ENCODE results near the gene ARHGAP24.

The ARHGAP24 gene

GRCh38 chr4:85571008-85571407 lies 96.1 kb downstream of the ARHGAP24 start:
- Histone ChIP-seq H2AFZ (ENCODE audit: low read length) (no peak overlapping the region), H3K9me2 (replicated peaks; ENCODE audit: insufficient read depth, low read length) (no peaks in the 10 kb centered on the region), H3F3A (ENCODE audit: insufficient read depth, low read length) (no peaks in the 10 kb centered on the region; the same call in 1 of the 2 replicates), H3K4me3 (ENCODE audit: low read length) (no peak overlapping the region), H3K4me1 (ENCODE audit: low read length) (peaks cover 15% of the 10 kb centered on the region), H3K4me2 (ENCODE audit: low read depth, low read length) (no peak overlapping the region), H3K9ac (ENCODE audit: low read length) (no peak overlapping the region), H3K27me3 (replicated peaks; ENCODE audit: insufficient read depth, low read length) (no peaks in the 10 kb centered on the region), H3K9me3 (replicated peaks; ENCODE audit: insufficient read depth, low read length) (no peaks in the 10 kb centered on the region), H4K20me1 (ENCODE audit: insufficient read depth, low read length) (no peaks in the 10 kb centered on the region), H3K36me3 (replicated peaks; ENCODE audit: insufficient read depth, low read length) (no peaks in the 10 kb centered on the region), H3K27ac (ENCODE audit: low read length) (no peak overlapping the region), H3K79me2 (ENCODE audit: low read length) (no peaks in the 10 kb centered on the region)
- no peak for DNase-seq
- TF ChIP-seq CTCF (IDR thresholded peaks at IDR 0.05; ENCODE audit: low read length) (no peak), EZH2 (optimal IDR thresholded peaks at IDR 0.05; ENCODE audit: low read depth, low read length) (no peak), EZH2phosphoT487 (IDR thresholded peaks at IDR 0.05; ENCODE audit: low read length) (no peak)

- Histone ChIP-seq H3K4me3 (ENCODE audit: low read length) (no peak overlapping the region), H3K27me3 (replicated peaks; ENCODE audit: insufficient read depth, low read length) (no peaks in the 10 kb centered on the region), H3K9me2 (replicated peaks; ENCODE audit: insufficient read depth, low read length) (no peaks in the 10 kb centered on the region), H2AFZ (ENCODE audit: low read length) (no peak overlapping the region), H3K79me2 (ENCODE audit: low read length) (no peaks in the 10 kb centered on the region), H3K9me3 (replicated peaks; ENCODE audit: insufficient read depth, low read length) (no peaks in the 10 kb centered on the region), H4K20me1 (ENCODE audit: insufficient read depth, low read length) (no peaks in the 10 kb centered on the region), H3K4me2 (ENCODE audit: low read depth, low read length) (no peak overlapping the region), H3K27ac (ENCODE audit: low read length) (no peak overlapping the region), H3K4me1 (ENCODE audit: low read length) (peaks cover 15% of the 10 kb centered on the region), H3K36me3 (replicated peaks; ENCODE audit: insufficient read depth, low read length) (no peaks in the 10 kb centered on the region), H3K9ac (ENCODE audit: low read length) (no peak overlapping the region), H3F3A (ENCODE audit: insufficient read depth, low read length) (no peaks in the 10 kb centered on the region; the same call in 1 of the 2 replicates)
- no peak for DNase-seq
- TF ChIP-seq EZH2 (optimal IDR thresholded peaks at IDR 0.05; ENCODE audit: low read depth, low read length) (no peak), CTCF (IDR thresholded peaks at IDR 0.05; ENCODE audit: low read length) (no peak), EZH2phosphoT487 (IDR thresholded peaks at IDR 0.05; ENCODE audit: low read length) (no peak)
Observed at GRCh38 chr4:85573270-85573669, 98.3 kb downstream of the ARHGAP24 start.

- Histone ChIP-seq H3K9me3 (replicated peaks; ENCODE audit: insufficient read depth, low read length) (no peaks in the 10 kb centered on the region), H3K36me3 (replicated peaks; ENCODE audit: insufficient read depth, low read length) (no peaks in the 10 kb centered on the region), H3K9me2 (replicated peaks; ENCODE audit: insufficient read depth, low read length) (no peaks in the 10 kb centered on the region), H3K4me3 (ENCODE audit: low read length) (no peak overlapping the region), H3K9ac (ENCODE audit: low read length) (no peak overlapping the region), H3K27me3 (replicated peaks; ENCODE audit: insufficient read depth, low read length) (no peaks in the 10 kb centered on the region), H4K20me1 (ENCODE audit: insufficient read depth, low read length) (no peaks in the 10 kb centered on the region), H3K4me2 (ENCODE audit: low read depth, low read length) (no peak overlapping the region), H3K4me1 (ENCODE audit: low read length) (no peaks in the 10 kb centered on the region), H3K79me2 (ENCODE audit: low read length) (no peaks in the 10 kb centered on the region), H3F3A (ENCODE audit: insufficient read depth, low read length) (no peaks in the 10 kb centered on the region), H3K27ac (ENCODE audit: low read length) (no peak overlapping the region), H2AFZ (ENCODE audit: low read length) (no peak overlapping the region)
- no peak for DNase-seq
- TF ChIP-seq EZH2phosphoT487 (IDR thresholded peaks at IDR 0.05; ENCODE audit: low read length) = no peak
- TF ChIP-seq CTCF (IDR thresholded peaks at IDR 0.05; ENCODE audit: low read length) = no peak
- no peak for TF ChIP-seq EZH2 (optimal IDR thresholded peaks at IDR 0.05; ENCODE audit: low read depth, low read length)
Observed at GRCh38 chr4:85577307-85577706, 102.4 kb downstream of the ARHGAP24 start.

Data from MM.1S (cell line).